ENCODE measurements around the gene THOP1.

THOP1 gene

DNA sequence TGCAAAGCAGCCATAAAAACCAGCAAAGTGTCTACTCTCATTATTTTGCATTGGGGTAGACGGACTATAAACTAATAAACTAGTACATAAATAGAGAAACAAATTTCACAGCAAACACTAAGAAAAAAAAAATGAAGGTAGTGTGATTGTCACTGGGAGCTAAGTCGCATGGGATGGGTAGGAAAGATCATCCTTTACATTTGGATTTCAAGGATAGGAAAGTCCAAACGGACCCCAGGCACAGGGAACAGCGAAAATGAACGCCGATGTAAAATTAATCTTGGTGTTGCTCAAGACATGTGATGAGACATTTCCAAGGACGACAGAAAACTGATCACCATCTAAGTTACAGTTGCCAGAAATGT, 1.5 kb upstream of the THOP1 start:
- Histone ChIP-seq H4K8ac (ENCODE audit: low read length) (no peak overlapping the region), H2BK12ac (ENCODE audit: low read length in 2 of 2) (no peak overlapping the region), H3K9ac (ENCODE audit: low read length) (peak overlapping the region; percentile 66), H3K4ac (ENCODE audit: low read depth in 1 of 2, low read length in 2 of 2) (no peak overlapping the region), H3K23ac (ENCODE audit: low read length in 2 of 2) (no peak overlapping the region), H2BK120ac (ENCODE audit: low read depth, low read length) (no peak overlapping the region), H3K79me1 (replicated peaks; ENCODE audit: low read length, poor library complexity, severe bottlenecking) (peaks cover 4% of the 10 kb centered on the region), H4K91ac (ENCODE audit: low read length) (no peak overlapping the region), H3K27me3 (ENCODE audit: control insufficient read depth in 1 of 2, insufficient read depth in 1 of 2, low read length in 2 of 2) (no peaks in the 10 kb centered on the region), H3K18ac (ENCODE audit: low read depth in 1 of 2, low read length in 2 of 2) (no peak overlapping the region), H3K4me3 (ENCODE audit: insufficient read depth in 1 of 2, low read depth in 1 of 2, low read length in 2 of 2) (peak overlapping the region in 1 of 2 experiments; percentile 99), H2BK15ac (ENCODE audit: low read depth, poor library complexity, severe bottlenecking) (no peak overlapping the region), H3K4me2 (ENCODE audit: low read length, poor library complexity, severe bottlenecking) (peak overlapping the region; percentile 76), H3K4me1 (ENCODE audit: control insufficient read depth, insufficient read depth, low read depth, low read length) (peaks cover 21% of the 10 kb centered on the region), H2AFZ (ENCODE audit: low read depth, low read length) (no peak overlapping the region), H3K9me3 (ENCODE audit: control insufficient read depth, low read length) (no peaks in the 10 kb centered on the region), H2AK5ac (ENCODE audit: low read length, severe bottlenecking) (no peak overlapping the region), H3K14ac (ENCODE audit: low read length in 2 of 2) (no peak overlapping the region), H3K36me3 (ENCODE audit: control insufficient read depth in 1 of 2, insufficient read depth in 2 of 2, low read depth in 1 of 2, low read length in 2 of 2) (peaks cover 0 to 24% of the 10 kb centered on the region in 2 experiments), H2BK5ac (ENCODE audit: low read depth, low read length, poor library complexity, severe bottlenecking) (no peak overlapping the region), H3K27ac (ENCODE audit: low read length, poor library complexity, severe bottlenecking) (peak overlapping the region; percentile 77)
- WGBS: 86% methylated on average over 6 of the region's 7 CpGs
- no peak for DNase-seq

DNA sequence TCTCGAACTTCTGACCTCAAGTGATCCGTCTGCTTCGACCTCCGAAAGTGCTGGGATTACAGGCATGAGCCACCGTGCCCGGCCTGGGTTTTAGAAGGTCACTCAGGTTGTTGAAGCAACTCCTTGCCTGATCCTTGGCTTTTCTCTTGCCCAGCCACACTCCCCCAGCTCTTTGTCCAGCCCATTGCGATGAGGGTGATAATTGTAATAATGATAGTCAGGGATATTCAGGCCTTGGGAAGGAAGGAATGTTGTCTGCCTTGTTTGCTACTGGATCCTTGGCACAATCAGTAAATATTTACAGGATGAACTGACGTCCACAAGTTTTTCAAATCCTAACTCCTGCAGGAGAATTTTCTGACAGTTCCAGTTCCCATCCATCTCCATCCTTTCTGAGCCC, 1.8 kb downstream of the THOP1 start:
- no peaks in the 10 kb centered on the region for H3K9me3 ChIP-seq (ENCODE audit: control insufficient read depth, low read length)
- H2BK5ac ChIP-seq (ENCODE audit: low read depth, low read length, poor library complexity, severe bottlenecking): no peak overlapping the region
- H2BK120ac ChIP-seq (ENCODE audit: low read depth, low read length): no peak overlapping the region
- no peak overlapping the region for H2AFZ ChIP-seq (ENCODE audit: low read depth, low read length)
- H2BK12ac ChIP-seq (ENCODE audit: low read length in 2 of 2): no peak overlapping the region
- no peak for DNase-seq
- no peak overlapping the region for H4K91ac ChIP-seq (ENCODE audit: low read length)
- no peak overlapping the region for H3K4me2 ChIP-seq (ENCODE audit: low read length, poor library complexity, severe bottlenecking)
- H2AK5ac ChIP-seq (ENCODE audit: low read length, severe bottlenecking): no peak overlapping the region
- H3K23ac ChIP-seq (ENCODE audit: low read length in 2 of 2): no peak overlapping the region
- H3K36me3 ChIP-seq (ENCODE audit: control insufficient read depth in 1 of 2, insufficient read depth in 2 of 2, low read depth in 1 of 2, low read length in 2 of 2): peaks cover 20 to 35% of the 10 kb centered on the region in 2 experiments
- H2BK15ac ChIP-seq (ENCODE audit: low read depth, poor library complexity, severe bottlenecking): no peak overlapping the region
- H3K9ac ChIP-seq (ENCODE audit: low read length): peak overlapping the region; percentile 45
- peaks cover 31% of the 10 kb centered on the region for H3K79me1 ChIP-seq (replicated peaks; ENCODE audit: low read length, poor library complexity, severe bottlenecking)
- H4K8ac ChIP-seq (ENCODE audit: low read length): no peak overlapping the region
- no peaks in the 10 kb centered on the region for H3K27me3 ChIP-seq (ENCODE audit: control insufficient read depth in 1 of 2, insufficient read depth in 1 of 2, low read length in 2 of 2)
- H3K14ac ChIP-seq (ENCODE audit: low read length in 2 of 2): no peak overlapping the region
- WGBS: 92% methylated on average over 7 of the region's 8 CpGs
- H3K4me3 ChIP-seq (ENCODE audit: insufficient read depth in 1 of 2, low read depth in 1 of 2, low read length in 2 of 2): no peak overlapping the region
- peaks cover 13% of the 10 kb centered on the region for H3K4me1 ChIP-seq (ENCODE audit: control insufficient read depth, insufficient read depth, low read depth, low read length)
- no peak overlapping the region for H3K18ac ChIP-seq (ENCODE audit: low read depth in 1 of 2, low read length in 2 of 2)
- H3K27ac ChIP-seq (ENCODE audit: low read length, poor library complexity, severe bottlenecking): no peak overlapping the region
- no peak overlapping the region for H3K4ac ChIP-seq (ENCODE audit: low read depth in 1 of 2, low read length in 2 of 2)

DNA sequence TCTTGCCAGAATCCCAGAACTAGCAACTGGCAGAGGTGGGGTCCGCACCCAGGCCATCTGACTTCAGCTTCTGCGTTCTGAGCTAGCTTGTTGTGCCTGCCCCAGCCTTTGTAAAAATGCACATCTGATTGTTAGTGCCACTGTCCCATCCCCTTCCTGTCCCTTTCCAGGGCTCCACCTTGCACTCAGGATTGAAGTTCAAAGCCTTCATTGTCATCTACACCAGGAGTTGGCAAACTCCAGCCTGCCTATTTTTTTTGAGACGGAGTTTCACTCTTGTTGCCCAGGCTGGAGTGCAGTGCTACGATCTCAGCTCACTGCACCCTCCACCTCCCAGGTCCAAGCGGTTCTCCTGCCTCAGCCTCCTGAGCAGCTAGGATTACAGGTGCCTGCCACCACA, 2.9 kb downstream of the THOP1 start:
- no peak overlapping the region for H2BK120ac ChIP-seq (ENCODE audit: low read depth, low read length)
- H2AK5ac ChIP-seq (ENCODE audit: low read length, severe bottlenecking): no peak overlapping the region
- H3K14ac ChIP-seq (ENCODE audit: low read length in 2 of 2): no peak overlapping the region
- H3K9me3 ChIP-seq (ENCODE audit: control insufficient read depth, low read length): no peaks in the 10 kb centered on the region
- H3K36me3 ChIP-seq (ENCODE audit: control insufficient read depth in 1 of 2, insufficient read depth in 2 of 2, low read depth in 1 of 2, low read length in 2 of 2): peaks cover 20 to 45% of the 10 kb centered on the region in 2 experiments
- H4K91ac ChIP-seq (ENCODE audit: low read length): no peak overlapping the region
- no peak overlapping the region for H3K4me3 ChIP-seq (ENCODE audit: insufficient read depth in 1 of 2, low read depth in 1 of 2, low read length in 2 of 2)
- WGBS: 99% methylated on average over 5 of the region's 5 CpGs
- H3K79me1 ChIP-seq (replicated peaks; ENCODE audit: low read length, poor library complexity, severe bottlenecking): peaks cover 34% of the 10 kb centered on the region
- no peak overlapping the region for H4K8ac ChIP-seq (ENCODE audit: low read length)
- H3K9ac ChIP-seq (ENCODE audit: low read length): no peak overlapping the region
- H3K27ac ChIP-seq (ENCODE audit: low read length, poor library complexity, severe bottlenecking): no peak overlapping the region
- H2BK15ac ChIP-seq (ENCODE audit: low read depth, poor library complexity, severe bottlenecking): no peak overlapping the region
- H3K27me3 ChIP-seq (ENCODE audit: control insufficient read depth in 1 of 2, insufficient read depth in 1 of 2, low read length in 2 of 2): no peaks in the 10 kb centered on the region
- no peak overlapping the region for H3K4ac ChIP-seq (ENCODE audit: low read depth in 1 of 2, low read length in 2 of 2)
- no peak overlapping the region for H3K23ac ChIP-seq (ENCODE audit: low read length in 2 of 2)
- DNase-seq: no peak
- no peak overlapping the region for H2AFZ ChIP-seq (ENCODE audit: low read depth, low read length)
- no peak overlapping the region for H2BK12ac ChIP-seq (ENCODE audit: low read length in 2 of 2)
- no peak overlapping the region for H3K4me2 ChIP-seq (ENCODE audit: low read length, poor library complexity, severe bottlenecking)
- peaks cover 13% of the 10 kb centered on the region for H3K4me1 ChIP-seq (ENCODE audit: control insufficient read depth, insufficient read depth, low read depth, low read length)
- H3K18ac ChIP-seq (ENCODE audit: low read depth in 1 of 2, low read length in 2 of 2): no peak overlapping the region
- H2BK5ac ChIP-seq (ENCODE audit: low read depth, low read length, poor library complexity, severe bottlenecking): no peak overlapping the region

DNA sequence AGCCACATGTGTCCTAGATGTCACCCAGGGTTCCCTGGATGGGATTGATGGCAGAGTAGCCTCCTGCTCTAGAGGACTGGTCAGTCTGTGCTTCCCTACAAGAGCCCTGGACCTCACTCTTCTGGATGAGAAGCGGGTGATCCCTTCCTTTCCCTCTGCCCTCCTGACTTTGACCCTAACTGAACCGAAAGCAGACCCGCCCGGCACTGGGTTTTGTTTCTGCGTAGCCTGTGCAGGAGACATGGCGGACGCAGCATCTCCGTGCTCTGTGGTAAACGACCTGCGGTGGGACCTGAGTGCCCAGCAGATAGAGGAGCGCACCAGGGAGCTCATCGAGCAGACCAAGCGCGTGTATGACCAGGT, 4.9 kb downstream of the THOP1 start:
- Histone ChIP-seq H3K14ac (ENCODE audit: low read length in 2 of 2) (no peak overlapping the region), H3K79me1 (replicated peaks; ENCODE audit: low read length, poor library complexity, severe bottlenecking) (peaks cover 43% of the 10 kb centered on the region), H3K4me2 (ENCODE audit: low read length, poor library complexity, severe bottlenecking) (no peak overlapping the region), H2BK120ac (ENCODE audit: low read depth, low read length) (no peak overlapping the region), H3K36me3 (ENCODE audit: control insufficient read depth in 1 of 2, insufficient read depth in 2 of 2, low read depth in 1 of 2, low read length in 2 of 2) (peaks cover 31 to 64% of the 10 kb centered on the region in 2 experiments), H3K27me3 (ENCODE audit: control insufficient read depth in 1 of 2, insufficient read depth in 1 of 2, low read length in 2 of 2) (no peaks in the 10 kb centered on the region), H3K18ac (ENCODE audit: low read depth in 1 of 2, low read length in 2 of 2) (no peak overlapping the region), H2AFZ (ENCODE audit: low read depth, low read length) (no peak overlapping the region), H4K91ac (ENCODE audit: low read length) (peak overlapping the region; percentile 56), H2BK15ac (ENCODE audit: low read depth, poor library complexity, severe bottlenecking) (no peak overlapping the region), H3K4me3 (ENCODE audit: insufficient read depth in 1 of 2, low read depth in 1 of 2, low read length in 2 of 2) (no peak overlapping the region), H4K8ac (ENCODE audit: low read length) (no peak overlapping the region), H2BK12ac (ENCODE audit: low read length in 2 of 2) (no peak overlapping the region), H3K23ac (ENCODE audit: low read length in 2 of 2) (no peak overlapping the region), H3K9me3 (ENCODE audit: control insufficient read depth, low read length) (no peaks in the 10 kb centered on the region), H3K4ac (ENCODE audit: low read depth in 1 of 2, low read length in 2 of 2) (no peak overlapping the region), H2AK5ac (ENCODE audit: low read length, severe bottlenecking) (no peak overlapping the region), H3K4me1 (ENCODE audit: control insufficient read depth, insufficient read depth, low read depth, low read length) (peaks cover 12% of the 10 kb centered on the region), H3K9ac (ENCODE audit: low read length) (no peak overlapping the region), H3K27ac (ENCODE audit: low read length, poor library complexity, severe bottlenecking) (no peak overlapping the region), H2BK5ac (ENCODE audit: low read depth, low read length, poor library complexity, severe bottlenecking) (no peak overlapping the region)
- DNase-seq: no peak
- 94% methylated on average over 14 of the region's 14 CpGs for WGBS
